Measurements from ENCODE around the gene NENF. TPM values are rescaled to one million over a fixed set of nuclear protein-coding genes. Genes with fewer than 3 reads are reported as not detected.

Gene NENF
- total RNA-seq (2022; extraction: Qiagen RNA extraction) = 89.8 to 141 TPM (median 136 TPM) in 5 replicates

DNA sequence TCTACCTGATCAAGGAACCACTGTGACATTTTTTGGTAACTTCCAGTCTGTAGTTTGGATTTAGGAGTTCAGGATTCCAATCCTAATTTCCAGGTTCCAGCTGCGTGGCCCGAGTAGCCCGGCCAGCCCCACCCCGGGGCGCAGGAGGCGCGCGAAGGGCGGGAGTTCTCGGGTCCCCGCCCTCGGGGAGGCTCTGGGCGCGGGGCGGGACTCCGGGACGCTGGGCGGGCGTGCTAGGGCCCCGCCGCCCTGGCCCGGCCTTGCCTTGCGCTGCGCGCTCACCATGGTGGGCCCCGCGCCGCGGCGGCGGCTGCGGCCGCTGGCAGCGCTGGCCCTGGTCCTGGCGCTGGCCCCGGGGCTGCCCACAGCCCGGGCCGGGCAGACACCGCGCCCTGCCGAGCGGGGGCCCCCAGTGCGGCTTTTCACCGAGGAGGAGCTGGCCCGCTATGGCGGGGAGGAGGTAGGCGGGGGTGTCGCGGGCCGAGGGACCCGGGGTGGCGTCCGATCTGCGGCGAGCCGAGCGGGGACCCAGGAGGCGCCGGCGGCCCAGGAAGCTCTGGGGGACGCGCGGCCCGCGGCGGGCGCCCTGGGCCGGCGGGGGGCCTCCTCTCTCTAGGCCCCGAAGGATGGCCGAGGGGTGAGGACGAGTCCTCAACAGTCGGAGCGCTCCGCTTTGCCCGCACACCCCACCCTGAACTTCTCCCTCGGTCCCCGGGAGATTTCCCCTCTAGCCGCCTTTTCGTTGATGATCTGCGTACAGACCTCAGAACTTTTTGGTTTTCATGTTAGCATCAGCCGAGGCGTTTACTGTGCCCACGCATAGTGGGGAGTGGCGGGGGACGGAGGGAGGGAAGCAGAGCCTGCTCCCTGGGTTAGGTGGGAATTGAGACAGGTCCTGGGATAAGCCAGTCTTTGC, at the start of gene NENF:
NENF (plus strand) TSS at position 260 of the 916 bp plus-strand sequence; CDS start at position 284, 24 bp downstream.

DNA sequence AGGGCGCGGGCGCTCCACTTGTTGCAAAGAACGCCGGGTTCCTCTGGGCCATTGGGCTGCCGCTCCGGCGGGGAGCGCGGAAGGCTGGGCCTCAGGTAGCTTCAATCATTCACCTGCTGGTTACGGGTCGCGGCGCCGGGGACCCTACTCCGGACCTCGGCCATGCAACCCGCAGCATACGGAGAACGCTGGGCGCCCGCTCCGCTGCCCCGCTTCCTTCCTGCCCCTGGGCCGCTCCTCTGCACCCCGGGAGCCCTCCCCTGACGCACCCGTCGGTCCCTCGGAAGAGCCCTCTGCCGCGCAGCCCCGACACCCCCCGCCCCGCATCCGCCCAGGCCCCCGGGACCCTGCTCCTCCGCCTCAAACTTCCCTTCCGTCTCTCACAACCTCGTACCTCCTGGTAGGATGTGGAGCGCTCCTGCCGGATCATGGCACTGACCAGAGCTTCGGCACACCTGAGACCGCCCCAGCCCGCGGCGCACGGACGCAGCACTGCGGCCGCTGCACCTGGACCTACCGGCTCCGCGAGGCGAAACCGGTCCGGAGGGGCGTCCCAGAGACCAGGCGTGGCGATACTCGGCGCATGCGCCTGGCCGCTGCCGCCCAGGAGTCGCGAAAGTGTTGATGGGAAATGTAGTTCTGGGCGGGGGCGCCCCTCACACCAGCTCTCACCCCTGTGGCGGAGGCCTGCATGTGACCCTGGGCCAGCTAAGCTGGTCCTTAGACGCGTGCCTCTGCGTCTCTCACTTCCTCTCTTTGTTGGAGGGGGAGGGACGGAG, 18.2 kb upstream of the NENF start, which contains the start of gene PACC1:
PACC1 (minus strand) TSS at position 559 of the 779 bp plus-strand sequence; CDS start at position 430, 129 bp downstream.

Other genes starting within 250 kb of the NENF start
- gene PPP2R5A, start 147.5 kb upstream of the NENF start, total RNA-seq (2022; extraction: Qiagen RNA extraction) = 20.1 to 23.6 TPM (median 22.9 TPM) in 5 replicates
- gene PACC1, start 18.0 kb upstream of the NENF start, total RNA-seq (2022; extraction: Qiagen RNA extraction) = 14.2 to 20.3 TPM (median 18.4 TPM) in 5 replicates
- gene ATF3, start 175.8 kb downstream of the NENF start, total RNA-seq (2022; extraction: Qiagen RNA extraction) = 29.1 to 47.5 TPM (median 34.0 TPM) in 5 replicates

Data from A549 treated with Mapracorat at 1 μM for 4 hours (cell line).